ENCODE results near the gene TDRD5.

TDRD5 gene

GRCh38 chr1:179612361-179612760 lies 20.7 kb downstream of the TDRD5 start:
- Histone ChIP-seq H3K9me3 (ENCODE audit: severe bottlenecking) (no peaks in the 10 kb centered on the region), H3K27me3 (ENCODE audit: insufficient read depth, low read depth, severe bottlenecking) (no peaks in the 10 kb centered on the region), H3K36me3 (no peaks in the 10 kb centered on the region), H3K27ac (no peak overlapping the region), H3K4me3 (ENCODE audit: low read depth, low read length) (no peak overlapping the region)
- TF ChIP-seq, protein P1, sequence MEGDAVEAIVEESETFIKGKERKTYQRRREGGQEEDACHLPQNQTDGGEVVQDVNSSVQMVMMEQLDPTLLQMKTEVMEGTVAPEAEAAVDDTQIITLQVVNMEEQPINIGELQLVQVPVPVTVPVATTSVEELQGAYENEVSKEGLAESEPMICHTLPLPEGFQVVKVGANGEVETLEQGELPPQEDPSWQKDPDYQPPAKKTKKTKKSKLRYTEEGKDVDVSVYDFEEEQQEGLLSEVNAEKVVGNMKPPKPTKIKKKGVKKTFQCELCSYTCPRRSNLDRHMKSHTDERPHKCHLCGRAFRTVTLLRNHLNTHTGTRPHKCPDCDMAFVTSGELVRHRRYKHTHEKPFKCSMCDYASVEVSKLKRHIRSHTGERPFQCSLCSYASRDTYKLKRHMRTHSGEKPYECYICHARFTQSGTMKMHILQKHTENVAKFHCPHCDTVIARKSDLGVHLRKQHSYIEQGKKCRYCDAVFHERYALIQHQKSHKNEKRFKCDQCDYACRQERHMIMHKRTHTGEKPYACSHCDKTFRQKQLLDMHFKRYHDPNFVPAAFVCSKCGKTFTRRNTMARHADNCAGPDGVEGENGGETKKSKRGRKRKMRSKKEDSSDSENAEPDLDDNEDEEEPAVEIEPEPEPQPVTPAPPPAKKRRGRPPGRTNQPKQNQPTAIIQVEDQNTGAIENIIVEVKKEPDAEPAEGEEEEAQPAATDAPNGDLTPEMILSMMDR (IDR thresholded peaks at IDR 0.05; ENCODE audit: low read depth, low read length), result no peak
- peak; percentile 25 for DNase-seq

- TF ChIP-seq, protein P1 (IDR thresholded peaks at IDR 0.05; ENCODE audit: low read depth, low read length), result no peak
- Histone ChIP-seq H3K27ac (no peak overlapping the region), H3K4me3 (ENCODE audit: low read depth, low read length) (no peak overlapping the region), H3K9me3 (ENCODE audit: severe bottlenecking) (no peaks in the 10 kb centered on the region), H3K27me3 (ENCODE audit: insufficient read depth, low read depth, severe bottlenecking) (no peaks in the 10 kb centered on the region), H3K36me3 (no peaks in the 10 kb centered on the region)
- DNase-seq, result no peak
These were observed 39.1 kb downstream of the TDRD5 start for GRCh38 chr1:179630719-179631118.

DNA sequence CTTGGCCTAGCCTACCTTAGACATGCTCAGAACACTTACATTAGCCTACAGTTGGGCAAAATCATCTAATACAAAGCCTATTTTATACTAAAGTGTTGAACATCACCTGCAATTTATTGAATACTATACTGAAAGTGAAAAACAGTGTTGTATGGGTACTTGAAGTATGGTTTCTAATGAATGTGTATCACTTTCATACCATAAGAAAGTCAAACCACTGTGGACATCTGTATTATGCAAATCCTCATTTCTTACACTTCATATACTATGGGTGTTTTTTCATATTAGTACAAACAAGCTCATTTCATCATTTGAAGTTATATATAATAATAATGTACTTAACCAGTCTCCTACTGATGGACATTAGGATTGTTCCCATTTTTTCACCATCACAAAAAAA lies 41.2 kb downstream of the TDRD5 start:
- no peak overlapping the region for H3K27ac ChIP-seq
- TF ChIP-seq, protein P1 (IDR thresholded peaks at IDR 0.05; ENCODE audit: low read depth, low read length), result no peak
- H3K36me3 ChIP-seq, result no peaks in the 10 kb centered on the region
- no peaks in the 10 kb centered on the region for H3K9me3 ChIP-seq (ENCODE audit: severe bottlenecking)
- no peak for DNase-seq
- H3K27me3 ChIP-seq (ENCODE audit: insufficient read depth, low read depth, severe bottlenecking), result no peaks in the 10 kb centered on the region
- H3K4me3 ChIP-seq (ENCODE audit: low read depth, low read length), result no peak overlapping the region

DNA sequence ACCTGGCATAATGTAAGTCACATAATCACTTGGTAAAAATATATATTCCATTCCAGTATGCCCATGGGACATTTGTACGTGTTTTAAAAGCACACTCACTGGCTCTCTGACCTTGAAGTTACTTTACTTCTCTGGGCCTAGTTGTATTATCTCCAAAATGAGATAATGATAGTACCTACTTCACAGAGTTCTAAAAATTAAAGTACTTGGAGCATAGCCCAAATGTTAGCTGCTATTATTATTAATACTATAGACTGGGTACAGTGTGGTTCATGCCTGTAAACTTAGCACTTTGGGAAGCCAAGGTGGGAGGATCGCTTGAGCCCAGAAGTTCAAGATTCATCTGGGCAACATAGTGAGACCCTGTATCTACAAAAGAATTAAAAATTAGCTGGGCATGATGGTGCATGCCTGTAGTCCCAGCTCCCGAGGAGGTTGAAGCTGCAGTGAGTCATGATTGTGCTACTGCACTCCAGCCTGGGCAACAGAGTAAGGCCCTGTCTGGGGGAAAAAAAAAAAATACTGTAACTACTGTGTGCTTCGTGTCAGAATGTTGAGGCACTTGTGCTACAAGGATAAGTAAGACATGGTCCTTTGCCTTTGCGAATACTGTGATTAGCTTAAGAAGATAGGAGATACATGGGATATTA lies 45.7 kb downstream of the TDRD5 start:
- no peaks in the 10 kb centered on the region for H3K27me3 ChIP-seq (ENCODE audit: insufficient read depth, low read depth, severe bottlenecking)
- no peaks in the 10 kb centered on the region for H3K9me3 ChIP-seq (ENCODE audit: severe bottlenecking)
- H3K36me3 ChIP-seq, result no peaks in the 10 kb centered on the region
- no peak for DNase-seq
- no peak overlapping the region for H3K4me3 ChIP-seq (ENCODE audit: low read depth, low read length)
- H3K27ac ChIP-seq, result no peak overlapping the region
- TF ChIP-seq, protein P1 (IDR thresholded peaks at IDR 0.05; ENCODE audit: low read depth, low read length), result no peak

GRCh38 chr1:179661018-179661417 lies 69.4 kb downstream of the TDRD5 start:
- no peak overlapping the region for H3K27ac ChIP-seq
- H3K4me3 ChIP-seq (ENCODE audit: low read depth, low read length), result no peak overlapping the region
- H3K27me3 ChIP-seq (ENCODE audit: insufficient read depth, low read depth, severe bottlenecking), result no peaks in the 10 kb centered on the region
- H3K36me3 ChIP-seq, result no peaks in the 10 kb centered on the region
- TF ChIP-seq, protein P1 (IDR thresholded peaks at IDR 0.05; ENCODE audit: low read depth, low read length), result no peak
- H3K9me3 ChIP-seq (ENCODE audit: severe bottlenecking), result peaks cover 2% of the 10 kb centered on the region
- DNase-seq, result no peak

GRCh38 chr1:179663810-179664209 lies 72.2 kb downstream of the TDRD5 start:
- Histone ChIP-seq H3K36me3 (no peaks in the 10 kb centered on the region), H3K27ac (no peak overlapping the region), H3K9me3 (ENCODE audit: severe bottlenecking) (peaks cover 2% of the 10 kb centered on the region), H3K27me3 (ENCODE audit: insufficient read depth, low read depth, severe bottlenecking) (no peaks in the 10 kb centered on the region), H3K4me3 (ENCODE audit: low read depth, low read length) (no peak overlapping the region)
- TF ChIP-seq, protein P1 (IDR thresholded peaks at IDR 0.05; ENCODE audit: low read depth, low read length), result no peak
- no peak for DNase-seq

Data from WERI-Rb-1 (cell line).